Measurements from ENCODE around the gene NAALAD2.

DNA sequence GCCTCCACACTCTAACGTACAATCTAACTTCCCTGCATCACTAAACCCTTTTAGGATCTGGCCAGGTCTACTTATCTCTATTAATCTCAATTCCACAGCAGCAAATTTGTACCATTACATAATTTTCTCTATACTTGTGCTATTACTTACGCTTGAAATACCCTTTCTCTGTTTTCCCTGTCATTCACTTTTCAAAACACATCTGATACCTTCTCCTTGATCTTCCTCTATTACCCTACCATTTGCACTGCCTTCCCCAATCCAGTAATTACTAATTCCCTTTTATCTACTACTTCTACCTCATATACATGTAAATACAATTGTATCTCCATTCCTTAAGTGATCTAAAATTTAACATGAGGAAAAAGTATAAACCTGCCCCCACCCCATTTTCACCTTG lies 74.4 kb downstream of the NAALAD2 start:
- TF ChIP-seq, protein P1, sequence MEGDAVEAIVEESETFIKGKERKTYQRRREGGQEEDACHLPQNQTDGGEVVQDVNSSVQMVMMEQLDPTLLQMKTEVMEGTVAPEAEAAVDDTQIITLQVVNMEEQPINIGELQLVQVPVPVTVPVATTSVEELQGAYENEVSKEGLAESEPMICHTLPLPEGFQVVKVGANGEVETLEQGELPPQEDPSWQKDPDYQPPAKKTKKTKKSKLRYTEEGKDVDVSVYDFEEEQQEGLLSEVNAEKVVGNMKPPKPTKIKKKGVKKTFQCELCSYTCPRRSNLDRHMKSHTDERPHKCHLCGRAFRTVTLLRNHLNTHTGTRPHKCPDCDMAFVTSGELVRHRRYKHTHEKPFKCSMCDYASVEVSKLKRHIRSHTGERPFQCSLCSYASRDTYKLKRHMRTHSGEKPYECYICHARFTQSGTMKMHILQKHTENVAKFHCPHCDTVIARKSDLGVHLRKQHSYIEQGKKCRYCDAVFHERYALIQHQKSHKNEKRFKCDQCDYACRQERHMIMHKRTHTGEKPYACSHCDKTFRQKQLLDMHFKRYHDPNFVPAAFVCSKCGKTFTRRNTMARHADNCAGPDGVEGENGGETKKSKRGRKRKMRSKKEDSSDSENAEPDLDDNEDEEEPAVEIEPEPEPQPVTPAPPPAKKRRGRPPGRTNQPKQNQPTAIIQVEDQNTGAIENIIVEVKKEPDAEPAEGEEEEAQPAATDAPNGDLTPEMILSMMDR (IDR thresholded peaks at IDR 0.05) = no peak
- no peak for TF ChIP-seq EZH2 (IDR thresholded peaks at IDR 0.05; ENCODE audit: borderline replicate concordance, insufficient read depth, low read depth, low read length, poor library complexity, severe bottlenecking)

Measured in B cell (primary cell).